HL-60 (cell line): ENCODE measurements around the gene LENG9.

Experiments used
- DNase-seq, 2 experiments: peaks; one replicate each; pipeline ENCODE4 v3.0.0-alpha.2; 2010 to 2020; ENCODE audit warnings: low read depth in 1 of 2, low spot score in 1 of 2
- H3K27ac ChIP-seq: fragments of 250-450 bp; sonication (Bioruptor Pico); replicated peaks from 2 replicates; pipeline ENCODE4 v1.5.1; 2020; ENCODE audit warnings: mild to moderate bottlenecking, moderate library complexity
- H3K27me3 ChIP-seq: fragments of 250-450 bp; sonication (Bioruptor Pico); 2 replicates; pipeline ENCODE4 v1.5.1; 2021; ENCODE audit warnings: mild to moderate bottlenecking, moderate library complexity; ENCODE audit not compliant: insufficient read depth, poor library complexity, severe bottlenecking
- H3K4me3 ChIP-seq: replicated peaks from 2 replicates; pipeline ENCODE4 v1.5.1; 2011; ENCODE audit warnings: mild to moderate bottlenecking, control low read depth, low read length; ENCODE audit not compliant: insufficient read depth
- CTCF ChIP-seq: IDR thresholded peaks from one replicate; pipeline ENCODE4 v1.5.1; 2011; ENCODE audit warnings: low read length, control low read depth, inconsistent platforms; ENCODE audit not compliant: insufficient read depth
- GABPA ChIP-seq: IDR thresholded peaks from 2 replicates; pipeline ENCODE4 v1.6.1; 2012; ENCODE audit warnings: low read depth
- POLR2AphosphoS5 ChIP-seq: IDR thresholded peaks from 2 replicates; pipeline ENCODE4 v1.6.1; 2012; ENCODE audit warnings: low read depth
- REST ChIP-seq: IDR thresholded peaks from 2 replicates; pipeline ENCODE4 v1.6.1; 2012; ENCODE audit warnings: low read depth; ENCODE audit not compliant: insufficient replicate concordance
- SPI1 ChIP-seq: IDR thresholded peaks from 2 replicates; pipeline ENCODE4 v1.6.1; 2012; ENCODE audit warnings: low read depth, mild to moderate bottlenecking, borderline replicate concordance

LENG9 gene

GRCh38 chr19:54412877-54413276 lies 50.7 kb downstream of the LENG9 start:
- TF ChIP-seq GABPA (no peak), POLR2AphosphoS5 (no peak), REST (no peak), SPI1 (no peak), CTCF (no peak)
- no peak overlapping the region for H3K4me3 ChIP-seq
- H3K27me3 ChIP-seq = peaks cover 30% of the 10 kb centered on the region
- DNase-seq = no peak
- H3K27ac ChIP-seq = no peak overlapping the region
